K562 (cell line): Measurements from ENCODE around the gene CLPSL1. TPM values are rescaled to one million over a fixed set of nuclear protein-coding genes. Genes with fewer than 3 reads are reported as not detected.

ENCODE experiments used
- ADNP ChIP-seq: fragments of 200-800 bp; sonication (Bioruptor generic); IDR thresholded peaks from 2 replicates; pipeline ENCODE4 v1.6.1; 2016; ENCODE audit warnings: missing genetic modification characterization, missing compliant biosample characterization
- BCOR ChIP-seq: fragments of 450-650 bp; IDR thresholded peaks from 2 replicates; pipeline ENCODE4 v1.6.1; 2016
- BHLHE40 ChIP-seq: IDR thresholded peaks from 2 replicates; pipeline ENCODE4 v1.6.1; 2011; ENCODE audit warnings: low read length, improper control_type of control experiment
- HSF4 ChIP-seq: fragments of 250-450 bp; sonication (Bioruptor Pico); IDR thresholded peaks from 2 replicates; pipeline ENCODE4 v2.1.2; 2022; ENCODE audit warnings: mild to moderate bottlenecking, moderate library complexity, borderline replicate concordance
- MCM7 ChIP-seq, 2 experiments: fragments of 450-650 bp; IDR thresholded peaks; 2 replicates each; pipeline ENCODE4 v1.6.1; 2016 to 2018
- MXI1 ChIP-seq: IDR thresholded peaks from 2 replicates; pipeline ENCODE4 v1.6.1; 2011; ENCODE audit warnings: low read depth, mild to moderate bottlenecking, improper control_type of control experiment, low read length
- NFIC ChIP-seq: fragments of 450-650 bp; IDR thresholded peaks from 2 replicates; pipeline ENCODE4 v1.6.1; 2017; ENCODE audit warnings: mild to moderate bottlenecking, inconsistent platforms
- PYGO2 ChIP-seq: fragments of 450-650 bp; IDR thresholded peaks from 2 replicates; pipeline ENCODE4 v1.6.1; 2016; ENCODE audit warnings: mild to moderate bottlenecking, missing genetic modification characterization, moderate library complexity, missing compliant biosample characterization
- RAD21 ChIP-seq, 2 experiments: fragments of 250-450 bp in 1 of 2; fragments of 450-650 bp in 1 of 2; sonication (Bioruptor Pico) in 1 of 2; formaldehyde crosslinking in 1 of 2; IDR thresholded peaks in 1 of 2; conservative IDR thresholded peaks in 1 of 2; 2 replicates each; pipeline versions ENCODE4 v1.4.0 to v1.8.0; 2020 to 2022; ENCODE audit warnings: mild to moderate bottlenecking in 2 of 2, moderate library complexity in 1 of 2
- RBM15 ChIP-seq: fragments of 200-400 bp; formaldehyde crosslinking; IDR thresholded peaks from 2 replicates; pipeline ENCODE4 v1.6.1; 2018; ENCODE audit warnings: mild to moderate bottlenecking, low read length, moderate library complexity; ENCODE audit not compliant: insufficient read depth
- RBM17 ChIP-seq: fragments of 200-400 bp; formaldehyde crosslinking; IDR thresholded peaks from 2 replicates; pipeline ENCODE4 v1.6.1; 2017; ENCODE audit warnings: low read depth, mild to moderate bottlenecking, low read length, borderline replicate concordance
- SIX5 ChIP-seq, 2 experiments: IDR thresholded peaks; 2 replicates each; pipeline ENCODE4 v1.6.1; 2011; ENCODE audit warnings: low read length in 2 of 2, borderline replicate concordance in 1 of 2, low read depth in 1 of 2, mild to moderate bottlenecking in 1 of 2, moderate library complexity in 1 of 2; ENCODE audit not compliant: insufficient read depth in 1 of 2
- TAL1 ChIP-seq: fragments of 450-650 bp; IDR thresholded peaks from 2 replicates; pipeline ENCODE4 v1.6.1; 2016; ENCODE audit warnings: mild to moderate bottlenecking
- TCF7L2 ChIP-seq: fragments of 150-350 bp; IDR thresholded peaks from 2 replicates; pipeline ENCODE4 v1.6.1; 2016; ENCODE audit warnings: low read depth, mild to moderate bottlenecking, low read length, moderate library complexity
- ZFP1 ChIP-seq: fragments of 450-650 bp; formaldehyde crosslinking; IDR thresholded peaks from 2 replicates; pipeline ENCODE4 v1.4.0; 2020; ENCODE audit warnings: mild to moderate bottlenecking, mixed read lengths
- ZNF184 ChIP-seq: sonication (generic); formaldehyde crosslinking; IDR thresholded peaks from 2 replicates; pipeline ENCODE4 v1.5.0; 2020; ENCODE audit warnings: missing genetic modification reagents
- ZNF324 ChIP-seq: fragments of 250-450 bp; sonication (Bioruptor Pico); IDR thresholded peaks from 2 replicates; pipeline ENCODE4 v1.4.0; 2020; ENCODE audit warnings: mild to moderate bottlenecking
- ZNF445 ChIP-seq: fragments of 250-450 bp; sonication (Bioruptor Pico); IDR thresholded peaks from 2 replicates; pipeline ENCODE4 v1.4.0; 2020; ENCODE audit warnings: low read depth, mild to moderate bottlenecking, moderate library complexity
- ZNF717 ChIP-seq: fragments of 250-450 bp; sonication (Bioruptor Pico); IDR thresholded peaks from 2 replicates; pipeline ENCODE4 v1.5.0; 2021
- polyA plus RNA-seq, 8 experiments: library from polyadenylated mRNA; depleted of rRNA in 4 of 8; stranded (reverse) in 5 of 8; unstranded in 3 of 8; fragments of >200 nt; fragmentation: Nextera tagmentation in 2 of 8; fragmentation: Illumina TruSeq in 1 of 8; extraction: Ambion mirVana in 2 of 8; extraction: Trizol in 1 of 8; gene quantifications; 2 replicates each; pipeline versions ENCODE4 v1.2.1 to v1.2.3, GENCODE V29; 2011 to 2014; ENCODE audit warnings: inconsistent platforms in 1 of 8, missing spikeins in 1 of 8
- total RNA-seq, 7 experiments: library from RNA; depleted of rRNA in 6 of 7; stranded (reverse); fragments of >200 nt in 6 of 7; fragmentation: Illumina TruSeq in 2 of 7; extraction: Trizol in 2 of 7; gene quantifications; 2 replicates each; pipeline versions ENCODE4 v1.2.1 to v1.2.3, GENCODE V29; 2011 to 2021; ENCODE audit warnings: low replicate concordance in 1 of 7
- TF ChIP-seq, protein P1 (sequence below): IDR thresholded peaks from 2 replicates; pipeline ENCODE4 v1.6.1; 2011; ENCODE audit not compliant: insufficient read length; ENCODE audit errors: extremely low read depth
- TF ChIP-seq, protein P2 (sequence below): fragments of 250-450 bp; sonication (Bioruptor Pico); IDR thresholded peaks from 2 replicates; pipeline ENCODE4 v1.4.0; 2020; ENCODE audit warnings: mild to moderate bottlenecking, moderate library complexity, borderline replicate concordance
- TF ChIP-seq, protein P3 (sequence below): sonication (generic); formaldehyde crosslinking; IDR thresholded peaks from 2 replicates; pipeline ENCODE4 v1.9.0; 2022; ENCODE audit warnings: mild to moderate bottlenecking, missing genetic modification reagents
- TF ChIP-seq, protein P4 (sequence below): fragments of 450-650 bp; formaldehyde crosslinking; IDR thresholded peaks from 2 replicates; pipeline ENCODE4 v1.4.0; 2020; ENCODE audit warnings: mild to moderate bottlenecking, moderate library complexity

CLPSL1 gene
- total and polyA plus RNA-seq, 9 of the 15 experiments (the other 6 are each of a cell fraction or from before 2014, with no cell fraction given), result not detected

DNA sequence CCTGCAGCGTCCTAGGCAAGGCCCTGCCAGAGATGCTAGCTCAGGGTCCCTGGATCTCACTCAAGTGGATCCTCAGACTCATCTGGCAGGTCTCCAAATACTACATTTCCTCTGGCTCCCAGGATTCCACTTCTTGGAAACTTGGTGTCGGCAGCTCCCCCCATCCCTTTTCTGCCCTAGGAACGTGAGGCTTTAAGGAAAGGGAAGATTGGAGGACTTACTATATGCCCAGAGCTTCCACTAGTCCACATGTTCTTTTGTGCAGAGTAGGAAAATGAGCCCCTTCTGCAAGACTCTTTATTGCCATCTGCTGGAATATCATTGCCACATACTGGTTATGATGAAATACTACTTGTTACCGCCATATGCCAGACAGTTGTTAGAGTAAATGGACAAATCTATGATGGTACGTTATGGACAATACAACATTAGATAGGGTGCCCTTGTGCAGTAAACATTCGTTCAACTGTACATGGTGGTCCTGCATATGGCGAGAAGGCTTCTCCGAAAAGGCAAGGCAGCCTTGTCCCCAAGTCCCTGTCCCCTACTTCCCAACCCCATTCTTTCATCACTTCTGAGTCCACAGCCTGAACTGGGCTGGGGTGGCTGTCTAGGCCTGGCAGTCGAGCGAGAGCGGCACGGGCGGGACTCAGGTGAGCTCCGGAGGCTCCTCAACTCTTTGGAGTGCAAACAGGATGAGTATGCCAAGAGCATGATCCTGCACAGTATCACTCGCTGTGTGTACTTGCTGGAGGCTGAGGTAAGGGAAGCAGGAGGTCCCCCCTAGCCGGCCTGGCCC lies 43.2 kb upstream of the CLPSL1 start (continued):
- no peak for TF ChIP-seq ZNF324 (CRISPR knock-in tag)
- no peak for TF ChIP-seq MXI1
- TF ChIP-seq, protein P1, sequence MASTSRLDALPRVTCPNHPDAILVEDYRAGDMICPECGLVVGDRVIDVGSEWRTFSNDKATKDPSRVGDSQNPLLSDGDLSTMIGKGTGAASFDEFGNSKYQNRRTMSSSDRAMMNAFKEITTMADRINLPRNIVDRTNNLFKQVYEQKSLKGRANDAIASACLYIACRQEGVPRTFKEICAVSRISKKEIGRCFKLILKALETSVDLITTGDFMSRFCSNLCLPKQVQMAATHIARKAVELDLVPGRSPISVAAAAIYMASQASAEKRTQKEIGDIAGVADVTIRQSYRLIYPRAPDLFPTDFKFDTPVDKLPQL, result no peak
- no peak for TF ChIP-seq TCF7L2
- no peak for TF ChIP-seq RBM15
- TF ChIP-seq MCM7 (IDR thresholded peaks at IDR 0.05), result no peak
- no peak for TF ChIP-seq ZNF445
- TF ChIP-seq, protein P2, sequence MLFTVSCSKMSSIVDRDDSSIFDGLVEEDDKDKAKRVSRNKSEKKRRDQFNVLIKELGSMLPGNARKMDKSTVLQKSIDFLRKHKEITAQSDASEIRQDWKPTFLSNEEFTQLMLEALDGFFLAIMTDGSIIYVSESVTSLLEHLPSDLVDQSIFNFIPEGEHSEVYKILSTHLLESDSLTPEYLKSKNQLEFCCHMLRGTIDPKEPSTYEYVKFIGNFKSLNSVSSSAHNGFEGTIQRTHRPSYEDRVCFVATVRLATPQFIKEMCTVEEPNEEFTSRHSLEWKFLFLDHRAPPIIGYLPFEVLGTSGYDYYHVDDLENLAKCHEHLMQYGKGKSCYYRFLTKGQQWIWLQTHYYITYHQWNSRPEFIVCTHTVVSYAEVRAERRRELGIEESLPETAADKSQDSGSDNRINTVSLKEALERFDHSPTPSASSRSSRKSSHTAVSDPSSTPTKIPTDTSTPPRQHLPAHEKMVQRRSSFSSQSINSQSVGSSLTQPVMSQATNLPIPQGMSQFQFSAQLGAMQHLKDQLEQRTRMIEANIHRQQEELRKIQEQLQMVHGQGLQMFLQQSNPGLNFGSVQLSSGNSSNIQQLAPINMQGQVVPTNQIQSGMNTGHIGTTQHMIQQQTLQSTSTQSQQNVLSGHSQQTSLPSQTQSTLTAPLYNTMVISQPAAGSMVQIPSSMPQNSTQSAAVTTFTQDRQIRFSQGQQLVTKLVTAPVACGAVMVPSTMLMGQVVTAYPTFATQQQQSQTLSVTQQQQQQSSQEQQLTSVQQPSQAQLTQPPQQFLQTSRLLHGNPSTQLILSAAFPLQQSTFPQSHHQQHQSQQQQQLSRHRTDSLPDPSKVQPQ (CRISPR knock-in tag), result no peak
- TF ChIP-seq HSF4 (CRISPR knock-in tag), result no peak
- no peak for TF ChIP-seq RBM17
- TF ChIP-seq NFIC, result peak; percentile 87
- no peak for TF ChIP-seq SIX5 (IDR thresholded peaks at IDR 0.05; ENCODE audit: borderline replicate concordance in 1 of 2, insufficient read depth in 1 of 2, low read depth in 1 of 2, low read length in 2 of 2)
- TF ChIP-seq PYGO2 (tag), result no peak
- TF ChIP-seq, protein P3, sequence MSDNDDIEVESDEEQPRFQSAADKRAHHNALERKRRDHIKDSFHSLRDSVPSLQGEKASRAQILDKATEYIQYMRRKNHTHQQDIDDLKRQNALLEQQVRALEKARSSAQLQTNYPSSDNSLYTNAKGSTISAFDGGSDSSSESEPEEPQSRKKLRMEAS, result no peak
- no peak for TF ChIP-seq ZNF717 (CRISPR knock-in tag)
- no peak for TF ChIP-seq ZNF184 (CRISPR knock-in tag)
- TF ChIP-seq BHLHE40, result peak; percentile 17; the same call in 1 of the 2 replicates
- no peak for TF ChIP-seq ADNP (tag)
- no peak for TF ChIP-seq ZFP1 (CRISPR knock-in tag)
- 0 out of 2 replicates have a peak, but pooled peaks have one; percentile 8 for TF ChIP-seq TAL1
- TF ChIP-seq BCOR, result no peak
- peak; percentile 96 to 99 for TF ChIP-seq RAD21 (CRISPR knock-in tag; conservative IDR thresholded peaks at IDR 0.05 in 1 of 2, IDR thresholded peaks at IDR 0.05 in 1 of 2)
- TF ChIP-seq, protein P4, sequence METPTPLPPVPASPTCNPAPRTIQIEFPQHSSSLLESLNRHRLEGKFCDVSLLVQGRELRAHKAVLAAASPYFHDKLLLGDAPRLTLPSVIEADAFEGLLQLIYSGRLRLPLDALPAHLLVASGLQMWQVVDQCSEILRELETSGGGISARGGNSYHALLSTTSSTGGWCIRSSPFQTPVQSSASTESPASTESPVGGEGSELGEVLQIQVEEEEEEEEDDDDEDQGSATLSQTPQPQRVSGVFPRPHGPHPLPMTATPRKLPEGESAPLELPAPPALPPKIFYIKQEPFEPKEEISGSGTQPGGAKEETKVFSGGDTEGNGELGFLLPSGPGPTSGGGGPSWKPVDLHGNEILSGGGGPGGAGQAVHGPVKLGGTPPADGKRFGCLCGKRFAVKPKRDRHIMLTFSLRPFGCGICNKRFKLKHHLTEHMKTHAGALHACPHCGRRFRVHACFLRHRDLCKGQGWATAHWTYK, result no peak
